ENCODE results near the gene TUFT1. TPM values are rescaled to one million over a fixed set of nuclear protein-coding genes. Genes with fewer than 3 reads are reported as not detected.
"Not testable (repeated sequence)": the region's sequence is repeated elsewhere in the genome, so short reads cannot be mapped to it uniquely, and the experiment has no call there.

The TUFT1 gene
- total and polyA plus RNA-seq, 7 experiments from 2014 or later = 0.92 to 4.8 (median 3.1) TPM

DNA sequence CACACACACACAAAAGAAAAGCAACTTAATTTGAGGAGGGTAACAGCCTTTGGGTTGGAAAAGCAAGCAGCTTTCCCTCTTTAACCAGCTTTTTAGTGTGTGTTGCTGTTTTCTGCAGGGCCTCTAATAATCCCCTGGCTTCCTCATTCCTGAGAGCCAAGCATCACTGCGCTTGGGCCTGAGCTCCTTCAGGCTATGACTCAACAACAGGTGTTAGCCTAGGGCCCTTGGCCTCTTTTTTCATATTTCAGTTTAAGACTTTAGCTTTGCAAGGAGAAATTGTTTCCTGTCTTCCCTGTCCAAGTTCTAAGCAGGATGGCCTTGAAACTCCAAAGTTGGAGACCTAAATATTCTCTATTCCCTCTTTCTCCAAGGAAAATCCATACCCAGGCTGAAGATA, 45.5 kb downstream of the TUFT1 start:
- CTCF ChIA-PET = no interaction called here
- Mint-ChIP-seq H3K9me3 (peaks cover 0 to 6% (median under 1%) of the 10 kb centered on the region in 11 donors), H3K27ac (no peak overlapping the region), H3K4me3 (no peak overlapping the region), H3K4me1 (no peaks in the 10 kb centered on the region), H3K36me3 (peaks cover 0 to 2% (median 0%) of the 10 kb centered on the region in 5 donors), H3K27me3 (peaks cover 0 to 15% (median 5%) of the 10 kb centered on the region in 5 donors)
- Histone ChIP-seq H3K27ac (ENCODE audit: low read depth, low read length) (no peak overlapping the region), H3K4me1 (ENCODE audit: control insufficient read depth in 2 of 2, insufficient read depth in 2 of 2, low read length in 2 of 2) (no peaks in the 10 kb centered on the region), H3K27me3 (ENCODE audit: control insufficient read depth in 2 of 2, insufficient read depth in 2 of 2, low read length in 2 of 2) (no peaks in the 10 kb centered on the region), H3K9me3 (ENCODE audit: control insufficient read depth in 2 of 3, low read length in 3 of 3) (no peaks in the 10 kb centered on the region), H3K36me3 (ENCODE audit: control insufficient read depth in 2 of 3, insufficient read depth in 3 of 3, low read length in 3 of 3) (no peaks in the 10 kb centered on the region), H3K4me3 (ENCODE audit: low read length) (no peak overlapping the region)
- ATAC-seq = no peak
- POLR2A ChIA-PET = interaction anchor here (0.6 kb wide), 1 partner anchor 451 kb away, joined by 3 read pairs; no protein-coding TSS in a partner anchor
- DNase-seq = no peak
- intact Hi-C loops (cut with micrococcal nuclease) = no loop called here

DNA sequence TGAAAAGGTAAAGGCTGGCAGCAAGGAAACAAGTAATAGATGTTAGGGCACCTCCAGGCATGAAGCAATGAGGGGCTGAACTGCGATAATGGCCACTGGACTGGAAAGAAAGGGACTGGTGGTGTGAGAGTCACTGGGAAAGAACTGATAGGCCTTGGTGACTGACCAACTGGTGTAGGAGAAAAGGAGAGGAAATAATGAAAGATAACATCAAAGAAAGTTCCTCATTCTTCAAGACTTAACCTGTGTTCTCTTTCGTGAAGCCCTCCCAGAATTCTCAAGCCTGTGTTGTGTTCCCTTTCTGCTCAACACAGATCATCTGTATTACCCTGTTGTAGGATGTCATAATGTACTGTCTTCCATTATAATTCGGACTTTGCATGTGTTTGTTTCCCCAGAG, 50.9 kb downstream of the TUFT1 start:
- Histone ChIP-seq H3K9me3 (ENCODE audit: control insufficient read depth in 2 of 3, low read length in 3 of 3) (no peaks in the 10 kb centered on the region), H3K27me3 (ENCODE audit: control insufficient read depth in 2 of 2, insufficient read depth in 2 of 2, low read length in 2 of 2) (no peaks in the 10 kb centered on the region), H3K27ac (ENCODE audit: low read depth, low read length) (no peak overlapping the region), H3K36me3 (ENCODE audit: control insufficient read depth in 2 of 3, insufficient read depth in 3 of 3, low read length in 3 of 3) (no peaks in the 10 kb centered on the region), H3K4me1 (ENCODE audit: control insufficient read depth in 2 of 2, insufficient read depth in 2 of 2, low read length in 2 of 2) (peaks cover 0 to 6% of the 10 kb centered on the region in 2 donors), H3K4me3 (ENCODE audit: low read length) (no peak overlapping the region)
- ATAC-seq (no peak), DNase-seq (no peak)
- peaks cover 0 to 24% (median 11%) of the 10 kb centered on the region in 5 donors for H3K27me3 Mint-ChIP-seq
- POLR2A ChIA-PET = no interaction called here
- CTCF ChIA-PET = interaction anchor here (1.6 kb wide), 1 partner anchor 147 kb away, joined by 4 read pairs; no protein-coding TSS in a partner anchor
- no peak overlapping the region for H3K4me3 Mint-ChIP-seq
- H3K36me3 Mint-ChIP-seq = peaks cover 0 to 5% (median 0%) of the 10 kb centered on the region in 5 donors
- H3K4me1 Mint-ChIP-seq = peaks cover 2 to 17% (median 11%) of the 10 kb centered on the region in 7 donors
- intact Hi-C loops (cut with micrococcal nuclease) = loop anchor here (5.0 kb wide), 3 partner anchors 131 to 421 kb away; partner anchors contain the start of gene RIIAD1 (in 1 of the 2)
- no peak overlapping the region for H3K27ac Mint-ChIP-seq
- H3K9me3 Mint-ChIP-seq = peaks cover 0 to 10% (median 4%) of the 10 kb centered on the region in 11 donors

DNA sequence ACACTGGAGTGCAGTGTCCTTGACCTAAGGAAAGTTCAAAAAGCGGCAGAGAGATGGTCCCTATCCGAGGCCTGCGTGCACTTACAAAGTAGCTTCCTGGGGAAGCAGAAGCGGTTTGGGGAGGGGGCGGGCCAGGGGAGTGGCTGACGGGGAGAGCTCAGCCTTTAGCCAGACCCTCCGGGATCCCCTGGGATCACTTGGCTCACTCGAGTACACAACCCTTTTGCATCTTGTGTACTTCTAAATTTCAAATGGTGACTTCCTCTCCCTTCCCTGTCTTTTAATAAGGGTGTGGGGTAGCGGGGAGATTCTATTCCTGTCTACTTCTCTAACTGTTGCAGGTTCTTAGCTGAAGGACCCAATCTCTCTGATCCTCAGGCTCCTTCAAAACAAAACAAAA, 53.6 kb downstream of the TUFT1 start:
- Mint-ChIP-seq H3K27me3 (peaks cover 0 to 29% (median 8%) of the 10 kb centered on the region in 5 donors), H3K9me3 (peaks cover 0 to 10% (median 4%) of the 10 kb centered on the region in 11 donors), H3K4me3 (peak overlapping the region; percentile 18 to 83 (median 77)), H3K4me1 (peaks cover 2 to 17% (median 11%) of the 10 kb centered on the region in 7 donors), H3K36me3 (peaks cover 0 to 5% (median 0%) of the 10 kb centered on the region in 5 donors), H3K27ac (peak overlapping the region in 6 of 9 donors; percentile 28 to 84 (median 61))
- ATAC-seq (peak; percentile 55), DNase-seq (no peak)
- Histone ChIP-seq H3K27me3 (ENCODE audit: control insufficient read depth in 2 of 2, insufficient read depth in 2 of 2, low read length in 2 of 2) (no peaks in the 10 kb centered on the region), H3K36me3 (ENCODE audit: control insufficient read depth in 2 of 3, insufficient read depth in 3 of 3, low read length in 3 of 3) (no peaks in the 10 kb centered on the region), H3K27ac (ENCODE audit: low read depth, low read length) (no peak overlapping the region), H3K4me3 (ENCODE audit: low read length) (no peak overlapping the region), H3K4me1 (ENCODE audit: control insufficient read depth in 2 of 2, insufficient read depth in 2 of 2, low read length in 2 of 2) (peaks cover 0 to 6% of the 10 kb centered on the region in 2 donors), H3K9me3 (ENCODE audit: control insufficient read depth in 2 of 3, low read length in 3 of 3) (no peaks in the 10 kb centered on the region)
- intact Hi-C loops (cut with micrococcal nuclease) = loop anchor here (1.0 to 5.0 kb wide), 10 partner anchors 17 to 419 kb away; partner anchors contain the start of gene RIIAD1 (in 1 of the 2)
- POLR2A ChIA-PET = interaction anchor here (0.7 to 1.1 kb wide), 2 partner anchors 17 to 295 kb away, joined by 3 to 4 read pairs; no protein-coding TSS in a partner anchor
- CTCF ChIA-PET = interaction anchor here (0.7 to 2.0 kb wide), 14 partner anchors 12 to 402 kb away, joined by 3 to 22 read pairs (median 4); no protein-coding TSS in a partner anchor

DNA sequence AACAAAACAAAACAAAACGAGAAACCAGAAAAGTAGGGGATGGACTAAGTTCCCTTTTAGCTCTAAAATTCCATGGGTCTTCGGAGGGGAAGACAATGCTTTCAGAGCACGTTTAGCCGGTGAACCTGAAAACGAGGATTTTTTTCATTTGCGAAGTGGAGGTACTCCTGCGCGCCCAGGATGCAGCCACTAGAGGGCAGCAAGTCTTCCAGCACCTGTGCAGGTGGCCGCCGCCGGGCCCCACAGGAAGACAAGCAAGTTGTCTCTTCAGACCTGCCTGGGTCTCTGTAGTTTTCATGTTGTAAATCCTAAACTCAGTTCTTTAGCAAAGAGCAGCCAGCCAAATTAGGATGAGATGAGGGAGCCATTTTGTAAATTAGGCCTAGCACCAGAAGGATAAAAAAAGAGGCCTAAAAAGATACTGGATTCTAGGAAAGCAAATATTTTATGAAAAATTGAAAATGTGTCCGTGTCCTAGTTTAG, 54.1 kb downstream of the TUFT1 start:
- Histone ChIP-seq H3K4me3 (ENCODE audit: low read length) (no peak overlapping the region), H3K27ac (ENCODE audit: low read depth, low read length) (no peak overlapping the region)
- CTCF ChIA-PET = interaction anchor here (0.6 to 2.0 kb wide), 16 partner anchors 11 to 402 kb away, joined by 3 to 22 read pairs (median 4); no protein-coding TSS in a partner anchor

DNA sequence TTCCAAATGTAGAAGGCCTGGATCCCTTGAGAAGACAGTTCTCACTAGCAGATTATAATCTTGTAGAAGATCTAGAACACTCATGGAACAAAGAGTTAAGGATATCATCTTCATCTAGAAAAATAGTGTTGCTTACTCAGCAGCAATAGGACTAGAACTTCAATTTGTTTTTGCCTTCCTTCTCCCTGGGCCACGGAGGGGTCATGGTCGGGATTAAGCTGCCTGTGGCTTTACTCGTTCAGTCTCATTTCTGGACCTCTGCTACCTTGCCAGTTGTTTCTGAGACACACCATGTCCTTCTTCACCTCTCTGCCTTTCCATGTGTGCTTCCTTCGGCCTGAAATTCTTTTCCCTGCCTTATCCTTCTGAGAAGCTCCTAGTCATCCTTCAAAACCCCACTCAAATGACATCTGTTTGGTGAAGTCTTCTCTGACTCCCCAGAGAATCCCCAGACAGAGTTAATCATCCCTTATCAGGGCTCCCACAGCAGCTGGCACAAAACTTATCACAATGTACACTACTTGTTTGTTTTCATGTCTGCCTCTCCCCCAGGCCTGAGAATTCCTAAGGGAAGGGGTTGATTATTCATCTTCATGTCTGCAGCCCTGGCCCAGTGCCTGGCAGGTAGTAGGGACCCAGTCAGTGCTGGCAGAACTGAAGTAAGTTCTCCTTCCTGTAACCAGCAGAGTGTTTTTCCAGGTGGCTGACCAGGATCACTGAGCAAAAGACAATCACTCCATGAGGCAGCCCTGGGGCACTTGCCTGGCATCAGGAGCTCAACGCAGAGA, 56.3 kb downstream of the TUFT1 start:
- CTCF ChIA-PET = interaction anchor here (0.9 to 1.3 kb wide), 2 partner anchors 126 to 152 kb away, joined by 3 to 4 read pairs; no protein-coding TSS in a partner anchor

More for the DNA sequence above, 54.1 kb downstream of the TUFT1 start:
- H3K27me3 Mint-ChIP-seq = peaks cover 0 to 27% (median 8%) of the 10 kb centered on the region in 5 donors
- H3K4me3 Mint-ChIP-seq = peak overlapping the region; percentile 18 to 83 (median 77)
- POLR2A ChIA-PET = interaction anchor here (0.7 to 1.1 kb wide), 2 partner anchors 16 to 295 kb away, joined by 3 to 4 read pairs; no protein-coding TSS in a partner anchor
- peaks cover 2 to 17% (median 11%) of the 10 kb centered on the region in 7 donors for H3K4me1 Mint-ChIP-seq
- intact Hi-C loops (cut with micrococcal nuclease) = loop anchor here (1.0 to 5.0 kb wide), 10 partner anchors 17 to 418 kb away; partner anchors contain the start of gene RIIAD1 (in 1 of the 2)
- H3K9me3 Mint-ChIP-seq = peaks cover 0 to 10% (median 4%) of the 10 kb centered on the region in 11 donors
- Histone ChIP-seq H3K36me3 (ENCODE audit: control insufficient read depth in 2 of 3, insufficient read depth in 3 of 3, low read length in 3 of 3) (no peaks in the 10 kb centered on the region), H3K9me3 (ENCODE audit: control insufficient read depth in 2 of 3, low read length in 3 of 3) (no peaks in the 10 kb centered on the region), H3K4me1 (ENCODE audit: control insufficient read depth in 2 of 2, insufficient read depth in 2 of 2, low read length in 2 of 2) (peaks cover 0 to 6% of the 10 kb centered on the region in 2 donors), H3K27me3 (ENCODE audit: control insufficient read depth in 2 of 2, insufficient read depth in 2 of 2, low read length in 2 of 2) (no peaks in the 10 kb centered on the region)
- peaks cover 0 to 5% (median 0%) of the 10 kb centered on the region in 5 donors for H3K36me3 Mint-ChIP-seq
- H3K27ac Mint-ChIP-seq = peak overlapping the region in 8 of 9 donors; percentile 22 to 84 (median 61)
- ATAC-seq (peak; percentile 99), DNase-seq (peak; percentile 67 to 89 (median 84))

DNA sequence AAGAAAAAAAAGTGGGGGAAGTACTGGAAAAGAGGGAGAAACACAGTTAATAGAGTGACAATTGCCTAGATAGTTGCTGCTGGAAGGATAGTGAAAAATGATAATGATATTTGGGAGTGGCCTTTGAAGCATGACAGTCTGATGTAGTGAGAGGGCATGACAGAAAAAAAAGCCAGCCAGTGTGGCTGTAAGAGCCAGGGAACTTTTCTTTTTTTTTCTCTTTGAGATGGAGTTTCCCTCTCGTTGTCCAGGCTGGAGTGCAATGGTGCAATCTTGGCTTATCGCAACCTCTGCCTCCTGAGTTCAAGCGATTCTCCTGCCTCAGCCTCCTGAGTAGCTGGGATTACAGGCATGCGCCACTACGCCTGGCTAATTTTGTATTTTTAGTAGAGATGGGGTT, 62.4 kb downstream of the TUFT1 start:
- H3K27me3 ChIP-seq (ENCODE audit: control insufficient read depth in 2 of 2, insufficient read depth in 2 of 2, low read length in 2 of 2); H3K4me1 Mint-ChIP-seq; H3K9me3 Mint-ChIP-seq; H3K4me1 ChIP-seq (ENCODE audit: control insufficient read depth in 2 of 2, insufficient read depth in 2 of 2, low read length in 2 of 2); H3K36me3 Mint-ChIP-seq; POLR2A ChIA-PET; ATAC-seq; CTCF ChIA-PET; H3K36me3 ChIP-seq (ENCODE audit: control insufficient read depth in 2 of 3, insufficient read depth in 3 of 3, low read length in 3 of 3); intact Hi-C loops (cut with micrococcal nuclease); H3K4me3 ChIP-seq (ENCODE audit: low read length); H3K27ac Mint-ChIP-seq; H3K4me3 Mint-ChIP-seq; DNase-seq; H3K27ac ChIP-seq (ENCODE audit: low read depth, low read length); H3K9me3 ChIP-seq (ENCODE audit: control insufficient read depth in 2 of 3, low read length in 3 of 3): not testable (repeated sequence)
- peaks cover 0 to 22% (median 12%) of the 10 kb centered on the region in 5 donors for H3K27me3 Mint-ChIP-seq

More for the DNA sequence above, 56.3 kb downstream of the TUFT1 start:
- H3K9me3 Mint-ChIP-seq = no peaks in the 10 kb centered on the region
- no peak overlapping the region for H3K27ac Mint-ChIP-seq
- POLR2A ChIA-PET = no interaction called here
- H3K27ac ChIP-seq (ENCODE audit: low read depth, low read length) = no peak overlapping the region
- peaks cover 0 to 6% of the 10 kb centered on the region in 2 donors for H3K4me1 ChIP-seq (ENCODE audit: control insufficient read depth in 2 of 2, insufficient read depth in 2 of 2, low read length in 2 of 2)
- no peaks in the 10 kb centered on the region for H3K27me3 ChIP-seq (ENCODE audit: control insufficient read depth in 2 of 2, insufficient read depth in 2 of 2, low read length in 2 of 2)
- H3K27me3 Mint-ChIP-seq = peaks cover 0 to 16% (median 0%) of the 10 kb centered on the region in 5 donors
- peak overlapping the region in 1 of 10 donors; percentile 39 for H3K4me3 Mint-ChIP-seq
- ATAC-seq (no peak), DNase-seq (no peak)
- no peaks in the 10 kb centered on the region for H3K36me3 ChIP-seq (ENCODE audit: control insufficient read depth in 2 of 3, insufficient read depth in 3 of 3, low read length in 3 of 3)
- intact Hi-C loops (cut with micrococcal nuclease) = no loop called here
- H3K4me1 Mint-ChIP-seq = peaks cover 2 to 17% (median 11%) of the 10 kb centered on the region in 7 donors
- no peaks in the 10 kb centered on the region for H3K9me3 ChIP-seq (ENCODE audit: control insufficient read depth in 2 of 3, low read length in 3 of 3)
- no peaks in the 10 kb centered on the region for H3K36me3 Mint-ChIP-seq
- no peak overlapping the region for H3K4me3 ChIP-seq (ENCODE audit: low read length)

All from naive thymus-derived CD4-positive, alpha-beta T cell (primary cell).